WTC11 (cell line): ENCODE data around the gene DHPS. TPM values are rescaled to one million over a fixed set of nuclear protein-coding genes. Genes with fewer than 3 reads are reported as not detected.

Source experiments
- EMX1 ChIP-seq: fragments of 250-450 bp; sonication (Bioruptor Pico); IDR thresholded peaks from 2 replicates; pipeline ENCODE4 v1.8.0; 2021; ENCODE audit warnings: mild to moderate bottlenecking
- FOXJ3 ChIP-seq: sonication (generic); formaldehyde crosslinking; IDR thresholded peaks from 2 replicates; pipeline ENCODE4 v1.9.0; 2021; ENCODE audit warnings: missing genetic modification reagents, mild to moderate bottlenecking, borderline replicate concordance
- FOXK1 ChIP-seq: sonication (generic); formaldehyde crosslinking; IDR thresholded peaks from 2 replicates; pipeline ENCODE4 v1.8.0; 2022; ENCODE audit warnings: mild to moderate bottlenecking, moderate library complexity, missing genetic modification reagents
- FOXP1 ChIP-seq: sonication (generic); formaldehyde crosslinking; IDR thresholded peaks from 2 replicates; pipeline ENCODE4 v1.8.0; 2022; ENCODE audit warnings: missing genetic modification reagents, mild to moderate bottlenecking, moderate library complexity, borderline replicate concordance
- GTF2I ChIP-seq: fragments of 250-450 bp; sonication (Bioruptor Pico); conservative IDR thresholded peaks from 2 replicates; pipeline ENCODE4 v1.4.0; 2021; ENCODE audit warnings: mild to moderate bottlenecking
- JAZF1 ChIP-seq: fragments of 250-450 bp; sonication (Bioruptor Pico); IDR thresholded peaks from 2 replicates; pipeline ENCODE4 v1.9.0; 2021; ENCODE audit warnings: moderate library complexity, mild to moderate bottlenecking, inconsistent platforms
- KAT7 ChIP-seq: sonication (generic); formaldehyde crosslinking; IDR thresholded peaks from 2 replicates; pipeline ENCODE4 v1.8.1; 2023; ENCODE audit warnings: missing genetic modification reagents, mild to moderate bottlenecking, borderline replicate concordance
- NR3C1 ChIP-seq: sonication (generic); formaldehyde crosslinking; conservative IDR thresholded peaks from 2 replicates; pipeline ENCODE4 v1.8.1; 2023; ENCODE audit warnings: low read depth, mild to moderate bottlenecking, missing genetic modification reagents
- OVOL2 ChIP-seq: fragments of 250-450 bp; sonication (Bioruptor Pico); IDR thresholded peaks from 2 replicates; pipeline ENCODE4 v1.9.0; 2021; ENCODE audit warnings: mild to moderate bottlenecking, borderline replicate concordance
- SMAD3 ChIP-seq: sonication (generic); formaldehyde crosslinking; IDR thresholded peaks from 2 replicates; pipeline ENCODE4 v1.8.0; 2022; ENCODE audit warnings: missing genetic modification reagents, mild to moderate bottlenecking, borderline replicate concordance
- SMAD4 ChIP-seq: sonication (generic); formaldehyde crosslinking; IDR thresholded peaks from 2 replicates; pipeline ENCODE4 v1.8.0; 2022; ENCODE audit warnings: mild to moderate bottlenecking, missing genetic modification reagents
- TCF7 ChIP-seq: sonication (generic); formaldehyde crosslinking; IDR thresholded peaks from 2 replicates; pipeline ENCODE4 v1.8.0; 2022; ENCODE audit warnings: mild to moderate bottlenecking, low read depth, missing genetic modification reagents, moderate library complexity
- TEAD1 ChIP-seq: sonication (generic); formaldehyde crosslinking; IDR thresholded peaks from 2 replicates; pipeline ENCODE4 v1.8.0; 2022; ENCODE audit warnings: mild to moderate bottlenecking, missing genetic modification reagents
- ZBTB21 ChIP-seq: sonication (generic); formaldehyde crosslinking; IDR thresholded peaks from 2 replicates; pipeline ENCODE4 v1.8.1; 2023; ENCODE audit warnings: mild to moderate bottlenecking, missing genetic modification reagents, borderline replicate concordance
- ZNF121 ChIP-seq: sonication (generic); formaldehyde crosslinking; IDR thresholded peaks from 2 replicates; pipeline ENCODE4 v1.8.0; 2023; ENCODE audit warnings: missing genetic modification reagents
- ZNF138 ChIP-seq: sonication (generic); formaldehyde crosslinking; conservative IDR thresholded peaks from 2 replicates; pipeline ENCODE4 v1.8.1; 2022; ENCODE audit warnings: mild to moderate bottlenecking, moderate library complexity, missing genetic modification reagents
- ZNF219 ChIP-seq: sonication (generic); formaldehyde crosslinking; IDR thresholded peaks from 2 replicates; pipeline ENCODE4 v1.8.0; 2023; ENCODE audit warnings: missing genetic modification reagents, mild to moderate bottlenecking, borderline replicate concordance
- ZNF317 ChIP-seq: sonication (generic); formaldehyde crosslinking; IDR thresholded peaks from 2 replicates; pipeline ENCODE4 v1.8.1; 2023; ENCODE audit warnings: low read depth, mild to moderate bottlenecking, moderate library complexity, missing genetic modification reagents, borderline replicate concordance
- total RNA-seq: library from RNA; stranded (reverse); gene quantifications from 3 replicates; pipeline ENCODE4 v1.2.3, GENCODE V29; 2021
- TF ChIP-seq, protein P1 (sequence below): fragments of 250-450 bp; sonication (Bioruptor Pico); IDR thresholded peaks from 2 replicates; pipeline ENCODE4 v2.1.2; 2022; ENCODE audit warnings: mild to moderate bottlenecking, moderate library complexity
- TF ChIP-seq, protein P2 (sequence below): sonication (generic); formaldehyde crosslinking; IDR thresholded peaks from 2 replicates; pipeline ENCODE4 v1.8.1; 2022; ENCODE audit warnings: low read depth, mild to moderate bottlenecking, moderate library complexity, missing genetic modification reagents, borderline replicate concordance
- TF ChIP-seq, protein P3 (sequence below): fragments of 250-450 bp; sonication (Bioruptor Pico); IDR thresholded peaks from 2 replicates; pipeline ENCODE4 v1.9.0; 2021; ENCODE audit warnings: mild to moderate bottlenecking
- TF ChIP-seq, protein P4 (sequence below): sonication (generic); formaldehyde crosslinking; conservative IDR thresholded peaks from 2 replicates; pipeline ENCODE4 v1.8.1; 2022; ENCODE audit warnings: mild to moderate bottlenecking, missing genetic modification reagents
- TF ChIP-seq, protein P5 (sequence below): sonication (generic); formaldehyde crosslinking; IDR thresholded peaks from 2 replicates; pipeline ENCODE4 v1.8.0; 2023; ENCODE audit warnings: mild to moderate bottlenecking, missing genetic modification reagents
- TF ChIP-seq, protein P6 (sequence below): sonication (generic); formaldehyde crosslinking; conservative IDR thresholded peaks from 2 replicates; pipeline ENCODE4 v1.8.1; 2023; ENCODE audit warnings: mild to moderate bottlenecking, low read depth, missing genetic modification reagents, moderate library complexity
- TF ChIP-seq, protein P7 (sequence below): sonication (generic); formaldehyde crosslinking; IDR thresholded peaks from 2 replicates; pipeline ENCODE4 v1.8.1; 2023; ENCODE audit warnings: mild to moderate bottlenecking, missing genetic modification reagents, moderate library complexity
- TF ChIP-seq, protein P8 (sequence below): sonication (generic); formaldehyde crosslinking; IDR thresholded peaks from 2 replicates; pipeline ENCODE4 v1.8.0; 2022; ENCODE audit warnings: mild to moderate bottlenecking, missing genetic modification reagents
- TF ChIP-seq, protein P9 (sequence below): fragments of 250-450 bp; sonication (Bioruptor Pico); IDR thresholded peaks from 2 replicates; pipeline ENCODE4 v1.8.0; 2021; ENCODE audit warnings: mild to moderate bottlenecking

DHPS gene
- total RNA-seq, 1 experiment from 2014 or later, result 115 TPM

DNA sequence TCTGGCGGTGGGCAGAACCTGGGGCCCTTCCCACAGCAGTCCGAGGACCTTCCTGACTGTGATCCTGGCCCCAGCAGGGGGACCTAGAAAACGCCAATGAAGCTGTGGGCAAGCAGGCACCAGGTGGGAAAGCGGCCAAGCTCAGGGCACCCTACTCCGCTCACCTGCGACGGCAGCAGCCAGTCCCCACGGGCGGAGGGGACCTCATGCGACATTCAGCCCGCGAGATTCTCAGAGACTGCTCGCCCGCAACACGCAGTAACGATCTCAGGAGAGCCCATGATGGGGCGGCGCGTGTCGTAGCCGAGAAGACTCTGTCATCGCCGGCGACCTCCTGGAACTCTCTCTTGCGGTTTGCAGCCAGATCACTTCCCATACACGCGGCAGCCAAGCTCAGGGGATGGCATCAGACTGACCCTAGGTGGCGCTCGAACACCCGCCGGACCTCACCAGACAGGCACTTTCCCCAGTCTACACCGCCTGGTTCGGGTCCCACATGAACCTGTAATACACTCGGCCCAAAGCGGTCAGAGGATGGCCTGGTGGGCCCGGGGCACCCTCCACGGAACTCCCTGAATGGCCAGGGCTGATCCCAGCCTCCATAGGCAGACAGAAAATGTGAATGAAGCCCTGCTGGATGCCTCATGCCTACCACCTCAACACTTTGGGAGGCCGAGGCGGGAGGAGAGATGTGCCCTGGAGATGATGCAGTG lies 41.6 kb downstream of the DHPS start (continued):
- TF ChIP-seq FOXP1 (CRISPR knock-in tag) (peak; percentile 92; the same call in 1 of the 2 replicates), TCF7 (CRISPR knock-in tag) (no peak), SMAD4 (CRISPR knock-in tag) (no peak), ZNF121 (CRISPR knock-in tag) (peak; percentile 93), NR3C1 (CRISPR knock-in tag) (no peak), KAT7 (CRISPR knock-in tag) (0 out of 2 replicates have a peak, but pooled peaks have one; percentile 80), FOXJ3 (CRISPR knock-in tag) (no peak), ZNF219 (CRISPR knock-in tag) (no peak), EMX1 (CRISPR knock-in tag) (no peak), ZNF317 (CRISPR knock-in tag) (no peak), OVOL2 (no peak), JAZF1 (CRISPR knock-in tag) (no peak), FOXK1 (CRISPR knock-in tag) (peak; percentile 64; the same call in 1 of the 2 replicates), SMAD3 (CRISPR knock-in tag) (no peak), TEAD1 (CRISPR knock-in tag) (no peak), GTF2I (CRISPR knock-in tag) (no peak; the same call in 1 of the 2 replicates), ZNF138 (0 out of 2 replicates have a peak, but pooled peaks have one; percentile 58), ZBTB21 (peak; percentile 84)
- TF ChIP-seq, protein P1, sequence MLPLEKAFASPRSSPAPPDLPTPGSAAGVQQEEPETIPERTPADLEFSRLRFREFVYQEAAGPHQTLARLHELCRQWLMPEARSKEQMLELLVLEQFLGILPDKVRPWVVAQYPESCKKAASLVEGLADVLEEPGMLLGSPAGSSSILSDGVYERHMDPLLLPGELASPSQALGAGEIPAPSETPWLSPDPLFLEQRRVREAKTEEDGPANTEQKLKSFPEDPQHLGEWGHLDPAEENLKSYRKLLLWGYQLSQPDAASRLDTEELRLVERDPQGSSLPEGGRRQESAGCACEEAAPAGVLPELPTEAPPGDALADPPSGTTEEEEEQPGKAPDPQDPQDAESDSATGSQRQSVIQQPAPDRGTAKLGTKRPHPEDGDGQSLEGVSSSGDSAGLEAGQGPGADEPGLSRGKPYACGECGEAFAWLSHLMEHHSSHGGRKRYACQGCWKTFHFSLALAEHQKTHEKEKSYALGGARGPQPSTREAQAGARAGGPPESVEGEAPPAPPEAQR (CRISPR knock-in tag), result no peak
- TF ChIP-seq, protein P2, sequence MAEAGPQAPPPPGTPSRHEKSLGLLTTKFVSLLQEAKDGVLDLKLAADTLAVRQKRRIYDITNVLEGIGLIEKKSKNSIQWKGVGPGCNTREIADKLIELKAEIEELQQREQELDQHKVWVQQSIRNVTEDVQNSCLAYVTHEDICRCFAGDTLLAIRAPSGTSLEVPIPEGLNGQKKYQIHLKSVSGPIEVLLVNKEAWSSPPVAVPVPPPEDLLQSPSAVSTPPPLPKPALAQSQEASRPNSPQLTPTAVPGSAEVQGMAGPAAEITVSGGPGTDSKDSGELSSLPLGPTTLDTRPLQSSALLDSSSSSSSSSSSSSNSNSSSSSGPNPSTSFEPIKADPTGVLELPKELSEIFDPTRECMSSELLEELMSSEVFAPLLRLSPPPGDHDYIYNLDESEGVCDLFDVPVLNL (CRISPR knock-in tag), result no peak
- TF ChIP-seq, protein P3, sequence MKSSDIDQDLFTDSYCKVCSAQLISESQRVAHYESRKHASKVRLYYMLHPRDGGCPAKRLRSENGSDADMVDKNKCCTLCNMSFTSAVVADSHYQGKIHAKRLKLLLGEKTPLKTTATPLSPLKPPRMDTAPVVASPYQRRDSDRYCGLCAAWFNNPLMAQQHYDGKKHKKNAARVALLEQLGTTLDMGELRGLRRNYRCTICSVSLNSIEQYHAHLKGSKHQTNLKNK (CRISPR knock-in tag), result no peak
- TF ChIP-seq, protein P4, sequence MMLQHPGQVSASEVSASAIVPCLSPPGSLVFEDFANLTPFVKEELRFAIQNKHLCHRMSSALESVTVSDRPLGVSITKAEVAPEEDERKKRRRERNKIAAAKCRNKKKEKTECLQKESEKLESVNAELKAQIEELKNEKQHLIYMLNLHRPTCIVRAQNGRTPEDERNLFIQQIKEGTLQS (CRISPR knock-in tag), result no peak
- TF ChIP-seq, protein P5, sequence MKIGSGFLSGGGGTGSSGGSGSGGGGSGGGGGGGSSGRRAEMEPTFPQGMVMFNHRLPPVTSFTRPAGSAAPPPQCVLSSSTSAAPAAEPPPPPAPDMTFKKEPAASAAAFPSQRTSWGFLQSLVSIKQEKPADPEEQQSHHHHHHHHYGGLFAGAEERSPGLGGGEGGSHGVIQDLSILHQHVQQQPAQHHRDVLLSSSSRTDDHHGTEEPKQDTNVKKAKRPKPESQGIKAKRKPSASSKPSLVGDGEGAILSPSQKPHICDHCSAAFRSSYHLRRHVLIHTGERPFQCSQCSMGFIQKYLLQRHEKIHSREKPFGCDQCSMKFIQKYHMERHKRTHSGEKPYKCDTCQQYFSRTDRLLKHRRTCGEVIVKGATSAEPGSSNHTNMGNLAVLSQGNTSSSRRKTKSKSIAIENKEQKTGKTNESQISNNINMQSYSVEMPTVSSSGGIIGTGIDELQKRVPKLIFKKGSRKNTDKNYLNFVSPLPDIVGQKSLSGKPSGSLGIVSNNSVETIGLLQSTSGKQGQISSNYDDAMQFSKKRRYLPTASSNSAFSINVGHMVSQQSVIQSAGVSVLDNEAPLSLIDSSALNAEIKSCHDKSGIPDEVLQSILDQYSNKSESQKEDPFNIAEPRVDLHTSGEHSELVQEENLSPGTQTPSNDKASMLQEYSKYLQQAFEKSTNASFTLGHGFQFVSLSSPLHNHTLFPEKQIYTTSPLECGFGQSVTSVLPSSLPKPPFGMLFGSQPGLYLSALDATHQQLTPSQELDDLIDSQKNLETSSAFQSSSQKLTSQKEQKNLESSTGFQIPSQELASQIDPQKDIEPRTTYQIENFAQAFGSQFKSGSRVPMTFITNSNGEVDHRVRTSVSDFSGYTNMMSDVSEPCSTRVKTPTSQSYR, result 0 out of 2 replicates have a peak, but pooled peaks have one; percentile 27
- TF ChIP-seq, protein P6, sequence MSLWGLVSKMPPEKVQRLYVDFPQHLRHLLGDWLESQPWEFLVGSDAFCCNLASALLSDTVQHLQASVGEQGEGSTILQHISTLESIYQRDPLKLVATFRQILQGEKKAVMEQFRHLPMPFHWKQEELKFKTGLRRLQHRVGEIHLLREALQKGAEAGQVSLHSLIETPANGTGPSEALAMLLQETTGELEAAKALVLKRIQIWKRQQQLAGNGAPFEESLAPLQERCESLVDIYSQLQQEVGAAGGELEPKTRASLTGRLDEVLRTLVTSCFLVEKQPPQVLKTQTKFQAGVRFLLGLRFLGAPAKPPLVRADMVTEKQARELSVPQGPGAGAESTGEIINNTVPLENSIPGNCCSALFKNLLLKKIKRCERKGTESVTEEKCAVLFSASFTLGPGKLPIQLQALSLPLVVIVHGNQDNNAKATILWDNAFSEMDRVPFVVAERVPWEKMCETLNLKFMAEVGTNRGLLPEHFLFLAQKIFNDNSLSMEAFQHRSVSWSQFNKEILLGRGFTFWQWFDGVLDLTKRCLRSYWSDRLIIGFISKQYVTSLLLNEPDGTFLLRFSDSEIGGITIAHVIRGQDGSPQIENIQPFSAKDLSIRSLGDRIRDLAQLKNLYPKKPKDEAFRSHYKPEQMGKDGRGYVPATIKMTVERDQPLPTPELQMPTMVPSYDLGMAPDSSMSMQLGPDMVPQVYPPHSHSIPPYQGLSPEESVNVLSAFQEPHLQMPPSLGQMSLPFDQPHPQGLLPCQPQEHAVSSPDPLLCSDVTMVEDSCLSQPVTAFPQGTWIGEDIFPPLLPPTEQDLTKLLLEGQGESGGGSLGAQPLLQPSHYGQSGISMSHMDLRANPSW, result no peak
- TF ChIP-seq, protein P7, sequence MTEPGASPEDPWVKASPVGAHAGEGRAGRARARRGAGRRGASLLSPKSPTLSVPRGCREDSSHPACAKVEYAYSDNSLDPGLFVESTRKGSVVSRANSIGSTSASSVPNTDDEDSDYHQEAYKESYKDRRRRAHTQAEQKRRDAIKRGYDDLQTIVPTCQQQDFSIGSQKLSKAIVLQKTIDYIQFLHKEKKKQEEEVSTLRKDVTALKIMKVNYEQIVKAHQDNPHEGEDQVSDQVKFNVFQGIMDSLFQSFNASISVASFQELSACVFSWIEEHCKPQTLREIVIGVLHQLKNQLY (CRISPR knock-in tag), result no peak
- TF ChIP-seq, protein P8, sequence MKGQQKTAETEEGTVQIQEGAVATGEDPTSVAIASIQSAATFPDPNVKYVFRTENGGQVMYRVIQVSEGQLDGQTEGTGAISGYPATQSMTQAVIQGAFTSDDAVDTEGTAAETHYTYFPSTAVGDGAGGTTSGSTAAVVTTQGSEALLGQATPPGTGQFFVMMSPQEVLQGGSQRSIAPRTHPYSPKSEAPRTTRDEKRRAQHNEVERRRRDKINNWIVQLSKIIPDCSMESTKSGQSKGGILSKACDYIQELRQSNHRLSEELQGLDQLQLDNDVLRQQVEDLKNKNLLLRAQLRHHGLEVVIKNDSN (CRISPR knock-in tag), result no peak
- TF ChIP-seq, protein P9, sequence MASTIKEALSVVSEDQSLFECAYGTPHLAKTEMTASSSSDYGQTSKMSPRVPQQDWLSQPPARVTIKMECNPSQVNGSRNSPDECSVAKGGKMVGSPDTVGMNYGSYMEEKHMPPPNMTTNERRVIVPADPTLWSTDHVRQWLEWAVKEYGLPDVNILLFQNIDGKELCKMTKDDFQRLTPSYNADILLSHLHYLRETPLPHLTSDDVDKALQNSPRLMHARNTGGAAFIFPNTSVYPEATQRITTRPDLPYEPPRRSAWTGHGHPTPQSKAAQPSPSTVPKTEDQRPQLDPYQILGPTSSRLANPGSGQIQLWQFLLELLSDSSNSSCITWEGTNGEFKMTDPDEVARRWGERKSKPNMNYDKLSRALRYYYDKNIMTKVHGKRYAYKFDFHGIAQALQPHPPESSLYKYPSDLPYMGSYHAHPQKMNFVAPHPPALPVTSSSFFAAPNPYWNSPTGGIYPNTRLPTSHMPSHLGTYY (CRISPR knock-in tag), result no peak
